Urinary bladder (tissue), 4 donors: Measurements from ENCODE around the gene PRRC2C. TPM values are rescaled to one million over a fixed set of nuclear protein-coding genes. Genes with fewer than 3 reads are reported as not detected.
"Not testable (repeated sequence)": the region's sequence is repeated elsewhere in the genome, so short reads cannot be mapped to it uniquely, and the experiment has no call there.

Experiments
- DNase-seq: peaks from one replicate; pipeline ENCODE4 v3.0.0-alpha.2; 2015; ENCODE audit errors: extremely low spot score
- H3K27ac ChIP-seq: one replicate; pipeline ENCODE4 v1.5.1; 2013; ENCODE audit warnings: low read depth, mild to moderate bottlenecking, moderate library complexity
- H3K36me3 ChIP-seq: one replicate; pipeline ENCODE4 v1.6.1; 2013; ENCODE audit warnings: mild to moderate bottlenecking, moderate library complexity; ENCODE audit not compliant: insufficient read depth
- H3K4me1 ChIP-seq: one replicate; pipeline ENCODE4 v1.6.1; 2013; ENCODE audit warnings: mild to moderate bottlenecking, moderate library complexity; ENCODE audit not compliant: insufficient read depth
- H3K4me3 ChIP-seq: one replicate; pipeline ENCODE4 v1.5.1; 2013; ENCODE audit warnings: low read depth, low read length
- whole genome bisulfite sequencing: extraction: QIAGEN DNeasy Blood & Tissue Kit; methylation state at CpG from one replicate; pipeline ENCODE4 v1.1.7; 2013; 5-methylcytosine and 5-hydroxymethylcytosine counted together
- polyA plus RNA-seq: library from polyadenylated mRNA; stranded (reverse); fragments of 200-250 nt; gene quantifications from one replicate; pipeline ENCODE4 v1.2.3, GENCODE V29; 2013
- total RNA-seq: library from RNA; depleted of rRNA; stranded (reverse); fragments of >200 nt; gene quantifications from one replicate; pipeline ENCODE4 v1.2.3, GENCODE V29; 2014
- donor health status: healthy with polysubstance abuse.
- donor health status: healthy.

The PRRC2C gene
- total and polyA plus RNA-seq, 2 donors = 36.5 to 69.9 TPM

GRCh38 chr1:171611306-171611705 lies 126.0 kb downstream of the PRRC2C start:
- no peak for DNase-seq
- H3K4me3 ChIP-seq = no peak overlapping the region
- WGBS = 92% methylated on average over 2 of the region's 2 CpGs
- H3K27ac ChIP-seq = no peak overlapping the region
- H3K4me1 ChIP-seq = no peaks in the 10 kb centered on the region
- H3K36me3 ChIP-seq = no peaks in the 10 kb centered on the region

GRCh38 chr1:171613282-171613681 lies 128.0 kb downstream of the PRRC2C start:
- Histone ChIP-seq H3K4me1 (no peaks in the 10 kb centered on the region), H3K27ac (no peak overlapping the region), H3K4me3 (no peak overlapping the region), H3K36me3 (no peaks in the 10 kb centered on the region)
- 93% methylated on average over 1 of the region's 1 CpG for WGBS
- DNase-seq = no peak

- 70% methylated on average over 14 of the region's 14 CpGs for WGBS
- H3K4me3 ChIP-seq, DNase-seq, H3K36me3 ChIP-seq, H3K4me1 ChIP-seq, H3K27ac ChIP-seq: not testable (repeated sequence)
Observed at GRCh38 chr1:171615122-171615906, 130.0 kb downstream of the PRRC2C start.

GRCh38 chr1:171616586-171616985 lies 131.3 kb downstream of the PRRC2C start:
- Histone ChIP-seq H3K27ac (no peak overlapping the region), H3K4me1 (no peaks in the 10 kb centered on the region), H3K36me3 (no peaks in the 10 kb centered on the region), H3K4me3 (no peak overlapping the region)
- 70% methylated on average over 2 of the region's 2 CpGs for WGBS
- no peak for DNase-seq

GRCh38 chr1:171622152-171622462 lies 136.8 kb downstream of the PRRC2C start, which contains the start of gene MYOCOS:
Gene MYOCOS (plus strand): TSS chr1:171622243. CDS start chr1:171623884, 1,641 bp downstream.
- Histone ChIP-seq H3K4me3 (no peak within 1 kb of the TSS), H3K27ac (no peak within 1 kb of the TSS), H3K4me1 (no peaks in the 10 kb centered on the region), H3K36me3 (no peaks in the 10 kb centered on the region)
- no peak for DNase-seq
- 62% methylated on average over 7 of the region's 7 CpGs for WGBS

GRCh38 chr1:171623651-171624331 lies 138.5 kb downstream of the PRRC2C start:
- H3K4me1 ChIP-seq = no peaks in the 10 kb centered on the region
- DNase-seq = no peak
- WGBS = 72% methylated on average over 9 of the region's 9 CpGs
- H3K27ac ChIP-seq = no peak overlapping the region
- no peak overlapping the region for H3K4me3 ChIP-seq
- no peaks in the 10 kb centered on the region for H3K36me3 ChIP-seq

- Histone ChIP-seq H3K4me3 (no peak overlapping the region), H3K27ac (no peak overlapping the region), H3K36me3 (no peaks in the 10 kb centered on the region), H3K4me1 (no peaks in the 10 kb centered on the region)
- DNase-seq = no peak
- 75% methylated on average over 1 of the region's 1 CpG for WGBS
Observed at GRCh38 chr1:171625225-171625624, 139.9 kb downstream of the PRRC2C start.

GRCh38 chr1:171627020-171627419 lies 141.7 kb downstream of the PRRC2C start:
- DNase-seq = no peak
- H3K4me3 ChIP-seq = no peak overlapping the region
- no peaks in the 10 kb centered on the region for H3K36me3 ChIP-seq
- 81% methylated on average over 5 of the region's 5 CpGs for WGBS
- H3K27ac ChIP-seq = no peak overlapping the region
- H3K4me1 ChIP-seq = no peaks in the 10 kb centered on the region

- no peak for DNase-seq
- 90% methylated on average over 2 of the region's 2 CpGs for WGBS
- H3K27ac ChIP-seq = no peak overlapping the region
- H3K4me1 ChIP-seq = no peaks in the 10 kb centered on the region
- no peak overlapping the region for H3K4me3 ChIP-seq
- H3K36me3 ChIP-seq = no peaks in the 10 kb centered on the region
Observed at GRCh38 chr1:171628225-171628624, 142.9 kb downstream of the PRRC2C start.

- DNase-seq = no peak
- no peaks in the 10 kb centered on the region for H3K4me1 ChIP-seq
- no peaks in the 10 kb centered on the region for H3K36me3 ChIP-seq
- H3K27ac ChIP-seq = no peak overlapping the region
- H3K4me3 ChIP-seq = no peak overlapping the region
- WGBS = 57% methylated on average over 2 of the region's 2 CpGs
Observed at GRCh38 chr1:171635661-171636060, 150.3 kb downstream of the PRRC2C start.

GRCh38 chr1:171636141-171636540 lies 150.8 kb downstream of the PRRC2C start:
- no peak overlapping the region for H3K4me3 ChIP-seq
- H3K4me1 ChIP-seq = no peaks in the 10 kb centered on the region
- H3K36me3 ChIP-seq = no peaks in the 10 kb centered on the region
- DNase-seq = no peak
- no peak overlapping the region for H3K27ac ChIP-seq
- WGBS = 77% methylated on average over 11 of the region's 11 CpGs

- Histone ChIP-seq H3K36me3 (no peaks in the 10 kb centered on the region), H3K4me3 (no peak overlapping the region), H3K4me1 (no peaks in the 10 kb centered on the region), H3K27ac (no peak overlapping the region)
- no peak for DNase-seq
- WGBS = 75% methylated on average over 4 of the region's 4 CpGs
Observed at GRCh38 chr1:171637928-171638576, 152.7 kb downstream of the PRRC2C start.

- 92% methylated on average over 1 of the region's 1 CpG for WGBS
- Histone ChIP-seq H3K36me3 (no peaks in the 10 kb centered on the region), H3K27ac (no peak overlapping the region), H3K4me1 (no peaks in the 10 kb centered on the region), H3K4me3 (no peak overlapping the region)
- DNase-seq = no peak
Observed at GRCh38 chr1:171640225-171640624, 154.9 kb downstream of the PRRC2C start.
